ENCODE data around the gene BPGM. TPM values are rescaled to one million over a fixed set of nuclear protein-coding genes. Genes with fewer than 3 reads are reported as not detected.

The BPGM gene
- 24.7 and 42.8 TPM in 2 replicates for total RNA-seq

DNA sequence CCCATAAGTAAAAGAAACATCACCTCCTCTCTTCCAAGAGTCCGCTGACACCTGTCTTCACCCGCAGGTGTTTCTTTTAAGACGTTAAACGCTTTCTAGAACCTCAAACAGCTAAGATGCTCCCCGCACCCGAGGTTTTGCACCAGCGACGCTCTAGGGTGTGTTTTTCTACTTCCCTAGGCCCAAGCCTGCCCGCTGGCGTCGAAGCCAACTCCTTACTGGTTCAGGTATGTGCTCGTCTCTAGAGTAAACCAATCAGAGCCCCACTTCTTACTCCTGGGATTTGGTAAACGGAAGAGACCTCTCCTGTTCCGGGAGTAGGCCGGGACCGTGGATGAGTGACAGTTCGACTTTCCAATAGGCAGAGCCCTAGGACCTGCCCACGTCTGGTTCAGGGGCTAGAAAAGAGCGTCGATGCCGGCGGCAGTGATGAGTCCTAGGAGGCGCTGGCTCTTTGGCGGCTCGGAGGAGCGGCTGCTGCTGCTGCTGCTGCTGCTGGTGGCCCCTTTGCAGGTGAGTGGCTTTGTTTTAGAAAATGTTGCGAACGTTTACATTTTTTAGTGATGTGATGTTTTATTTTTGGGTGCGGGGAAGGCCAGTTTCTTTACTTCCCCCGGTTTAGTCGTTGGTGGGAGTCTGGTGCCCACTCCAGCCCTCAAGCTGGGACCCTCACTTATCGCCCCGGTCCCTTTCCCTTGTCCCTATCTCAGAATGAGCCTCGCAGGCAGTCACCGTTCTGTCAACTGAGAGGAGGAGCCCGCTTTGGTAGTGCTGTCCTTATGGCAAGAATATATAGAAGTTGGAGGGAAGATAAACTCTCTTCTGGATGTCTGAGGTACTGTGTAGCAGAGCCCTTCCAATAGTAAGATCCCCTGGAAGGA lies at the start of gene BPGM:
Gene BPGM (plus strand): TSS at position 429 of the 881 bp plus-strand sequence. CDS start 14,655 bp downstream, outside the sequence.
- H3K4me3 ChIP-seq (ENCODE audit: low read depth, low read length) = peak within 1 kb of the TSS; percentile 81
- DNase-seq (ENCODE audit: low read depth) = peak; percentile 100
- TF ChIP-seq, protein P1, sequence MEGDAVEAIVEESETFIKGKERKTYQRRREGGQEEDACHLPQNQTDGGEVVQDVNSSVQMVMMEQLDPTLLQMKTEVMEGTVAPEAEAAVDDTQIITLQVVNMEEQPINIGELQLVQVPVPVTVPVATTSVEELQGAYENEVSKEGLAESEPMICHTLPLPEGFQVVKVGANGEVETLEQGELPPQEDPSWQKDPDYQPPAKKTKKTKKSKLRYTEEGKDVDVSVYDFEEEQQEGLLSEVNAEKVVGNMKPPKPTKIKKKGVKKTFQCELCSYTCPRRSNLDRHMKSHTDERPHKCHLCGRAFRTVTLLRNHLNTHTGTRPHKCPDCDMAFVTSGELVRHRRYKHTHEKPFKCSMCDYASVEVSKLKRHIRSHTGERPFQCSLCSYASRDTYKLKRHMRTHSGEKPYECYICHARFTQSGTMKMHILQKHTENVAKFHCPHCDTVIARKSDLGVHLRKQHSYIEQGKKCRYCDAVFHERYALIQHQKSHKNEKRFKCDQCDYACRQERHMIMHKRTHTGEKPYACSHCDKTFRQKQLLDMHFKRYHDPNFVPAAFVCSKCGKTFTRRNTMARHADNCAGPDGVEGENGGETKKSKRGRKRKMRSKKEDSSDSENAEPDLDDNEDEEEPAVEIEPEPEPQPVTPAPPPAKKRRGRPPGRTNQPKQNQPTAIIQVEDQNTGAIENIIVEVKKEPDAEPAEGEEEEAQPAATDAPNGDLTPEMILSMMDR (conservative IDR thresholded peaks at IDR 0.05; ENCODE audit: low read depth, low read length) = peak; percentile 20

DNA sequence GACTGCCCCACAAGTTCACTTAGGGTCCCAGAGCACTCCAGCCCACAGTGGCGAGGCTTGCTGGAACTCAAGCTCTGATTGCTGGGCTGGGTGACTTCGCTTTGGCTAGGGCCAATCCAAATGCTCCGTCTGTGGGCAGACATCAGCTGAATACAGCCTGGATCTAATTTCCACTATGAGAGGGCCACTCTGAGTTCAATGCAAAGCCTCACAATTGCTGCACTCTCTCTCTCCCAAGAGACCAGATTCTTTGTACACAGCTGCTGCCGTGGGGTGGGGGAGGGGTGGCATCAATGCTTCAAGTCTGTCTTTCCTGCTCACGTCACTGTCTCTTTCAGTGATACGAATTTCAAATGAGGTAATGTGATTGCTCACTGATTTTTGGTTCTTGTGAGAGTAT lies 47.3 kb upstream of the BPGM start:
- no peak overlapping the region for H3K4me3 ChIP-seq (ENCODE audit: low read depth, low read length)
- TF ChIP-seq, protein P1 (conservative IDR thresholded peaks at IDR 0.05; ENCODE audit: low read depth, low read length) = no peak
- no peak for DNase-seq (ENCODE audit: low read depth)

DNA sequence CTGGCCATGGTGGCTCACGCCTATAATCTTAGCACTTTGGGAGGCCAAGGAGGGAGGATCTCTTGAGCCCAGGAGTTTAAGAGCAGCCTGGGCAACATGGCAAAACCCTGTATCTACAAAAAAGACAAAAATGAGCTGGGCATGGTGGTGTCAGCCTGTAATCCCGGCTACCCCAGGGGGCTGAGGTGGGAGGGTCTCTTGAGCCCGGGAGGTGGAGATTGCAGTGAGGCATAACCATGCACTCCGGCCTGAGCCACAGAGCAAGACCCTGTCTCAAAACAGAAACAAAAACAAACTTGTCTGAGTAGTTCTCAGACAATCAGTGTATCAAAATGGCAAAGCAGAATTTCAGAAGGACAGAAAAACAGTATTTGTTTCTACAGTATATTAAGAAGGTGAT lies 45.2 kb upstream of the BPGM start:
- TF ChIP-seq, protein P1 (conservative IDR thresholded peaks at IDR 0.05; ENCODE audit: low read depth, low read length) = no peak
- no peak for DNase-seq (ENCODE audit: low read depth)
- no peak overlapping the region for H3K4me3 ChIP-seq (ENCODE audit: low read depth, low read length)

DNA sequence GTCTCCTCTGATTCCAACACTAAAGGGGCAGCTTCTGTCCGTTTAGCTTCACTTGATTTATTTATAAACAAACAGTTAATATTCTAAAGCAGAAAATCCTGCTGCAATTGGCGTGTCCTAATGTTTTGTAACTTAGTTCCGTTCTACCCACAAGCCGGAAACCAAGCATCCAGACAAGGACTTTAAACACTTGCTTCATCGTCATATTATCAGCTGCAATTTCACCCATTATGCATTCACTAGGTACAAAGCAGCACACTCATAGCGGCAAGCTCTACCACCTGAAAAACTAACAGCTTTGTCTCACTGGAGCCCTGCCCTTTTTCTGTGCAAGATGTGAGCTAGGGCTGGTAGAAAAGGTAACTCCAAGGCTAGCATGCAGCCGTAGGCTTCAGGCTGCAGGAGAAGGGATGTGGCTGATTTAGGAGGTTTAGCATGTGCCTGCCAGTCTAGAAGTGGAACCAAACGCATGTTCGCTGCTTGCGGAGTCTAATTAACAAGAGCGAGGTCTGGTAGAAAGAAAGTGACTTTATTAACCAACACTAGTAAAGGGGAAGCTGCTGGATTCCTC lies 43.7 kb upstream of the BPGM start:
- DNase-seq (ENCODE audit: low read depth) = no peak
- H3K4me3 ChIP-seq (ENCODE audit: low read depth, low read length) = peak overlapping the region; percentile 23
- TF ChIP-seq, protein P1 (conservative IDR thresholded peaks at IDR 0.05; ENCODE audit: low read depth, low read length) = no peak

DNA sequence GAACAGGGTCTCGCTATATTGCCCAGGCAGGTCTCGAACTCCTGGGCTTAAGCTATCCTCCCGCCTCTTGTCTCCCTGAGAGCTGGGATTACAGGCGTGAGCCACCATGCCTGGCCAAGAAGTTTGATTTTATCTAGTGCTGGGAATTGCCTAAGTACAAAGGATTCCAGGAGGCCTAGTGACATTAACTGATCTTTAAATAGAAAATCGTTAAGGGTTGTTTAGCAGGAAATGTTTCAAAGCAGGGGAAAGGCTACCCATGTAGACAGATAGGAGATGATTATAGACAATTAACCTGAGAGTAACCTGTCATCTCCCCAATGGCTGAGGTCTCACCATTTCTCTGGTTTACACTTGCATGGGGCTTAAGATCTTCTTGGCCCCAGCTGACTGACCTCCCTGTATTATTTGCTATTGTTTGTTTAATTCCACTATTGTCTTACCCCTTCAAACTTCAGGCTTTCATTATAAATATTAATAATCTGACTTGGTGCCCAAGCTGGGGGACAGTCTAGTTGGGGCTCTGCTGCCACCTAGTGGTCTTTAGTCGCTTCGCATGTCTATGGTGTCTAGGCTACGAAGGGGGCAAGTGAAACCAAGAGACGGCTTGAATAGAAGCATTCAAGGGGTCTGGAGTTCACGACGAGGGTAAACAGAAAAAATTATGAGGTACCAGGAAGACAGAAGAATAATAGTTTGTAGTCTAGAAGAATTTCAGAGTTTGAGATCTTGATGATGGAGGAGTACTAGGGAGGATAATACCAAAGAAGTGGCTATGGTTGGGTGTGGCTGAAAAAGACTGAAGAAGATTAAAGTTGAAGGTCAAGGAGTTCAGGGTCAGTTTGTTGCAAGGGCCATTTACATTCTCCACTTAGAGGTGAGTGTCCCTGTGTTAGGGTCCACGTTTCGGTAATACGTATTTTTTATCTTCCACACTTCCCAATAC lies 40.4 kb upstream of the BPGM start:
- TF ChIP-seq, protein P1 (conservative IDR thresholded peaks at IDR 0.05; ENCODE audit: low read depth, low read length) = peak; percentile 98
- H3K4me3 ChIP-seq (ENCODE audit: low read depth, low read length) = no peak overlapping the region
- no peak for DNase-seq (ENCODE audit: low read depth)

DNA sequence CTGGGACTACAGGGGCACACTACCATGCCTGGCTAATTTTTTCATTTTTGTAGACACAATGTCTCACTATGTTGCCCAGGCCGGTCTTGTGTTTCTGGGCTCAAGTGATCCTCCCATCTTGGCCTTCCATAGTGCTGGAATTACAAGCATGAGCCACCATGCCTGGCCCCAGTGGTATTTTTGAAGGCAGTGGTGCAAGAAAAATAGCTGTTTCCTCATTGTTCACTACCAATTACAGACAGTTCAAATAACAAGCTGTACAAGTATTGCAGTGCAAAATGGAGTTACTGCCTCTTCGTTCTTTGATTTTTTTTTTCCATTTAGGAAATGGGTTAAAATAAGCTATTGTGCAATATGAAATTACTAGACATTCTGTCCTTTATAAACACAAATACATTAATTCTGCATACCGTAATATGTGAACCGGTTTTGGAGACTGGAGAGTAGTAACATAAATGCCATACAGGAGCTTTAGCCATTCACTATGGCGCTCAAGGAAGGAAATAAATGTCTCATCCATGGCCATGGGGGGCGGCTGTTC lies 35.0 kb upstream of the BPGM start:
- no peak for DNase-seq (ENCODE audit: low read depth)
- TF ChIP-seq, protein P1 (conservative IDR thresholded peaks at IDR 0.05; ENCODE audit: low read depth, low read length) = no peak
- no peak overlapping the region for H3K4me3 ChIP-seq (ENCODE audit: low read depth, low read length)
